ENCODE measurements around the gene CTDP1.
"Not testable (repeated sequence)": the region's sequence is repeated elsewhere in the genome, so short reads cannot be mapped to it uniquely, and the experiment has no call there.

The CTDP1 gene

GRCh38 chr18:79742076-79742475 lies 62.5 kb downstream of the CTDP1 start:
- DNase-seq (ENCODE audit: low spot score) = no peak

- DNase-seq (ENCODE audit: low spot score) = no peak
These were observed 65.0 kb downstream of the CTDP1 start for GRCh38 chr18:79744625-79745024.

GRCh38 chr18:79746730-79747129 lies 67.1 kb downstream of the CTDP1 start:
- DNase-seq (ENCODE audit: low spot score) = no peak

GRCh38 chr18:79747156-79747845 lies 67.7 kb downstream of the CTDP1 start:
- DNase-seq (ENCODE audit: low spot score) = no peak

GRCh38 chr18:79748321-79749180 lies 68.9 kb downstream of the CTDP1 start:
- no peak for DNase-seq (ENCODE audit: low spot score)

- DNase-seq (ENCODE audit: low spot score) = no peak
These were observed 69.9 kb downstream of the CTDP1 start for GRCh38 chr18:79749251-79750191.

GRCh38 chr18:79750980-79751571 lies 71.5 kb downstream of the CTDP1 start:
- DNase-seq (ENCODE audit: low spot score) = no peak

- not testable (repeated sequence) for DNase-seq (ENCODE audit: low spot score)
These were observed 72.4 kb downstream of the CTDP1 start for GRCh38 chr18:79751918-79752578.

- not testable (repeated sequence) for DNase-seq (ENCODE audit: low spot score)
These were observed 73.3 kb downstream of the CTDP1 start for GRCh38 chr18:79752946-79753345.

- DNase-seq (ENCODE audit: low spot score) = no peak
These were observed 73.8 kb downstream of the CTDP1 start for GRCh38 chr18:79753391-79753851.

- DNase-seq (ENCODE audit: low spot score) = no peak
These were observed 74.6 kb downstream of the CTDP1 start for GRCh38 chr18:79754022-79754761.

- no peak for DNase-seq (ENCODE audit: low spot score)
These were observed 75.3 kb downstream of the CTDP1 start for GRCh38 chr18:79754831-79755351.

- no peak for DNase-seq (ENCODE audit: low spot score)
These were observed 76.0 kb downstream of the CTDP1 start for GRCh38 chr18:79755496-79756142.

GRCh38 chr18:79756143-79756500 lies 76.5 kb downstream of the CTDP1 start:
- no peak for DNase-seq (ENCODE audit: low spot score)

GRCh38 chr18:79756826-79757225 lies 77.2 kb downstream of the CTDP1 start:
- no peak for DNase-seq (ENCODE audit: low spot score)

- DNase-seq (ENCODE audit: low spot score) = no peak
These were observed 80.7 kb downstream of the CTDP1 start for GRCh38 chr18:79760348-79760747.

GRCh38 chr18:79760881-79761280 lies 81.3 kb downstream of the CTDP1 start:
- DNase-seq (ENCODE audit: low spot score) = no peak

GRCh38 chr18:79763407-79763806 lies 83.8 kb downstream of the CTDP1 start:
- DNase-seq (ENCODE audit: low spot score) = no peak

- DNase-seq (ENCODE audit: low spot score) = no peak
These were observed 84.5 kb downstream of the CTDP1 start for GRCh38 chr18:79764131-79764530.
